ENCODE measurements around the gene ADH5. TPM values are rescaled to one million over a fixed set of nuclear protein-coding genes. Genes with fewer than 3 reads are reported as not detected.

ADH5 gene
- total and polyA plus RNA-seq, 9 of the 15 experiments (the other 6 are each of a cell fraction or from before 2014, with no cell fraction given): 115 to 310 (median 200) TPM

DNA sequence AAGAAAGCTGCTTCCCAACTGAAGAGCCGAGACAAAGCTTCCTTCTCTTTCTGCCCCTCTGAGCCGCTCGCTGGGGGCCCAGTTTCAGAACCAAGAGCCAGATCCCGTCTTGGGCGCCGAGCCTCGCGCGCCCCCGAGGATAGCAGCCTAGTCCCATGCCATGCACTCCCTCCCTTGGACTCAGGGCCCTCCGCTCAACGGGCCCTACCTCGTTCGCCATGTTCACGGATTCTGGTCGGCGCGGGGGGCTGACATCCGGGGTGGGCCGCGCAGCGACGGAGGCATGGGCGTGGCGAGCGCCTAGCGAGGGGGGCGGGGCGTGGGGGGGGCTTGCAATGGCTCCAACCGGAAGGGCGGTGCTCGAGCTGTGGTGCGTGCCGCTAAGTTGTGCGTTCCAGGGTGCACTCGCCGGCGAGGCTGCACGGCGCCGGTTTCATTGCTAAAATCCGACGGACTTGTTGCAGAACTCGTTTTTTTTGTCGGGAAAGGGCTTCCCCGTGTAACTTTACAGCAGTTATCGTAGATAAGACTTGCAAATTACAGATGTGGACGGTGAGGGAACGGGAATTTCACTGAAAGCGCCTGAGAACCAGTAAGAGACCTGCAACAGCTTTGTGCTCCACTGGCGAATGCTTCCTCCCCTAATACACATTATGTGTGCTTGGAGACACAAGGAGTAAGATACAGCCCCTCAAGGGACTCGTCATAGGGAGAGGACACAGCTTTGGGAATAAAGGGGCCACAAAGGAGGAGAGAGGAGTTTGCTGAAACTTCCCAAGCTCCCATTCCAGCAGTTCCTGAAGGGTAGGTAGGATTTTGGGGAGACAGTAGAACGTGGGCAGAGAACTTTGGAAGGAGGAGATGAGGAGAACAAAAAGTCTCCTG is at the start of gene ADH5 (continued):
- TF ChIP-seq, protein P1, sequence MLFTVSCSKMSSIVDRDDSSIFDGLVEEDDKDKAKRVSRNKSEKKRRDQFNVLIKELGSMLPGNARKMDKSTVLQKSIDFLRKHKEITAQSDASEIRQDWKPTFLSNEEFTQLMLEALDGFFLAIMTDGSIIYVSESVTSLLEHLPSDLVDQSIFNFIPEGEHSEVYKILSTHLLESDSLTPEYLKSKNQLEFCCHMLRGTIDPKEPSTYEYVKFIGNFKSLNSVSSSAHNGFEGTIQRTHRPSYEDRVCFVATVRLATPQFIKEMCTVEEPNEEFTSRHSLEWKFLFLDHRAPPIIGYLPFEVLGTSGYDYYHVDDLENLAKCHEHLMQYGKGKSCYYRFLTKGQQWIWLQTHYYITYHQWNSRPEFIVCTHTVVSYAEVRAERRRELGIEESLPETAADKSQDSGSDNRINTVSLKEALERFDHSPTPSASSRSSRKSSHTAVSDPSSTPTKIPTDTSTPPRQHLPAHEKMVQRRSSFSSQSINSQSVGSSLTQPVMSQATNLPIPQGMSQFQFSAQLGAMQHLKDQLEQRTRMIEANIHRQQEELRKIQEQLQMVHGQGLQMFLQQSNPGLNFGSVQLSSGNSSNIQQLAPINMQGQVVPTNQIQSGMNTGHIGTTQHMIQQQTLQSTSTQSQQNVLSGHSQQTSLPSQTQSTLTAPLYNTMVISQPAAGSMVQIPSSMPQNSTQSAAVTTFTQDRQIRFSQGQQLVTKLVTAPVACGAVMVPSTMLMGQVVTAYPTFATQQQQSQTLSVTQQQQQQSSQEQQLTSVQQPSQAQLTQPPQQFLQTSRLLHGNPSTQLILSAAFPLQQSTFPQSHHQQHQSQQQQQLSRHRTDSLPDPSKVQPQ (CRISPR knock-in tag; IDR thresholded peaks at IDR 0.05; ENCODE audit: borderline replicate concordance): no peak
- TF ChIP-seq TEAD2 (tag; IDR thresholded peaks at IDR 0.05) (no peak), ZBTB17 (CRISPR knock-in tag; IDR thresholded peaks at IDR 0.05) (no peak), ZNF316 (IDR thresholded peaks at IDR 0.05) (no peak), CBX1 (IDR thresholded peaks at IDR 0.05; ENCODE audit: low read depth) (peak; percentile 50; the same call in 1 of the 2 replicates), FOXA3 (CRISPR knock-in tag; conservative IDR thresholded peaks at IDR 0.05 in 1 of 2, IDR thresholded peaks at IDR 0.05 in 1 of 2) (0 out of 4 replicates have a peak, but pooled peaks of 1 of the 2 experiments have one; percentile 7), GATA2 (CRISPR knock-in tag; IDR thresholded peaks at IDR 0.05) (no peak), ZC3H8 (IDR thresholded peaks at IDR 0.05) (no peak), MXI1 (IDR thresholded peaks at IDR 0.05; ENCODE audit: low read depth, low read length) (0 out of 2 replicates have a peak, but pooled peaks have one; percentile 18), NCOA1 (IDR thresholded peaks at IDR 0.05; ENCODE audit: low read depth) (no peak)
- TF ChIP-seq, protein P2, sequence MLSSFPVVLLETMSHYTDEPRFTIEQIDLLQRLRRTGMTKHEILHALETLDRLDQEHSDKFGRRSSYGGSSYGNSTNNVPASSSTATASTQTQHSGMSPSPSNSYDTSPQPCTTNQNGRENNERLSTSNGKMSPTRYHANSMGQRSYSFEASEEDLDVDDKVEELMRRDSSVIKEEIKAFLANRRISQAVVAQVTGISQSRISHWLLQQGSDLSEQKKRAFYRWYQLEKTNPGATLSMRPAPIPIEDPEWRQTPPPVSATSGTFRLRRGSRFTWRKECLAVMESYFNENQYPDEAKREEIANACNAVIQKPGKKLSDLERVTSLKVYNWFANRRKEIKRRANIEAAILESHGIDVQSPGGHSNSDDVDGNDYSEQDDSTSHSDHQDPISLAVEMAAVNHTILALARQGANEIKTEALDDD (IDR thresholded peaks at IDR 0.05): no peak
- TF ChIP-seq, protein P3, sequence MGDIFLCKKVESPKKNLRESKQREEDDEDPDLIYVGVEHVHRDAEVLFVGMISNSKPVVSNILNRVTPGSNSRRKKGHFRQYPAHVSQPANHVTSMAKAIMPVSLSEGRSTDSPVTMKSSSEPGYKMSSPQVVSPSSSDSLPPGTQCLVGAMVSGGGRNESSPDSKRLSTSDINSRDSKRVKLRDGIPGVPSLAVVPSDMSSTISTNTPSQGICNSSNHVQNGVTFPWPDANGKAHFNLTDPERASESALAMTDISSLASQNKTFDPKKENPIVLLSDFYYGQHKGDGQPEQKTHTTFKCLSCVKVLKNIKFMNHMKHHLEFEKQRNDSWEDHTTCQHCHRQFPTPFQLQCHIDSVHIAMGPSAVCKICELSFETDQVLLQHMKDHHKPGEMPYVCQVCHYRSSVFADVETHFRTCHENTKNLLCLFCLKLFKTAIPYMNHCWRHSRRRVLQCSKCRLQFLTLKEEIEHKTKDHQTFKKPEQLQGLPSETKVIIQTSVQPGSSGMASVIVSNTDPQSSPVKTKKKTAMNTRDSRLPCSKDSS (IDR thresholded peaks at IDR 0.05; ENCODE audit: low read depth, partially characterized antibody): no peak
- TF ChIP-seq, protein P4, sequence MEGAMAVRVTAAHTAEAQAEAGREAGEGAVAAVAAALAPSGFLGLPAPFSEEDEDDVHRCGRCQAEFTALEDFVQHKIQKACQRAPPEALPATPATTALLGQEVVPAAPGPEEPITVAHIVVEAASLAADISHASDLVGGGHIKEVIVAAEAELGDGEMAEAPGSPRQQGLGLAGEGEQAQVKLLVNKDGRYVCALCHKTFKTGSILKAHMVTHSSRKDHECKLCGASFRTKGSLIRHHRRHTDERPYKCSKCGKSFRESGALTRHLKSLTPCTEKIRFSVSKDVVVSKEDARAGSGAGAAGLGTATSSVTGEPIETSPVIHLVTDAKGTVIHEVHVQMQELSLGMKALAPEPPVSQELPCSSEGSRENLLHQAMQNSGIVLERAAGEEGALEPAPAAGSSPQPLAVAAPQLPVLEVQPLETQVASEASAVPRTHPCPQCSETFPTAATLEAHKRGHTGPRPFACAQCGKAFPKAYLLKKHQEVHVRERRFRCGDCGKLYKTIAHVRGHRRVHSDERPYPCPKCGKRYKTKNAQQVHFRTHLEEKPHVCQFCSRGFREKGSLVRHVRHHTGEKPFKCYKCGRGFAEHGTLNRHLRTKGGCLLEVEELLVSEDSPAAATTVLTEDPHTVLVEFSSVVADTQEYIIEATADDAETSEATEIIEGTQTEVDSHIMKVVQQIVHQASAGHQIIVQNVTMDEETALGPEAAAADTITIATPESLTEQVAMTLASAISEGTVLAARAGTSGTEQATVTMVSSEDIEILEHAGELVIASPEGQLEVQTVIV (CRISPR knock-in tag; IDR thresholded peaks at IDR 0.05; ENCODE audit: borderline replicate concordance): no peak
